CD4-positive, CD25-positive, alpha-beta regulatory T cell (primary cell): Measurements from ENCODE around the gene OLFML2A. TPM values are rescaled to one million over a fixed set of nuclear protein-coding genes. Genes with fewer than 3 reads are reported as not detected.

Experiments
- ATAC-seq, 2 donors: fragments of 150-1000 bp; cut with Tn5 transposase; one replicate each; pipeline ENCODE4 v1.10.0; 2021; ENCODE audit warnings: low read depth in 2 of 2, moderate number of reproducible peaks in 2 of 2, moderate library complexity in 1 of 2
- DNase-seq, 3 donors: peaks; one replicate each; pipeline versions ENCODE4 v3.0.0 to v3.0.0-alpha.2; 2012 to 2022; ENCODE audit warnings: mixed read lengths in 1 of 3
- H3K27ac ChIP-seq: one replicate; pipeline ENCODE4 v1.7.0; 2013; ENCODE audit warnings: mild to moderate bottlenecking, low read length; ENCODE audit not compliant: insufficient read depth, poor library complexity, severe bottlenecking
- H3K27me3 ChIP-seq: one replicate; pipeline ENCODE4 v1.7.0; 2013; ENCODE audit warnings: low read length; ENCODE audit not compliant: control insufficient read depth, insufficient read depth
- H3K36me3 ChIP-seq: one replicate; pipeline ENCODE4 v1.7.0; 2013; ENCODE audit warnings: mild to moderate bottlenecking, low read length, moderate library complexity; ENCODE audit not compliant: control insufficient read depth, insufficient read depth
- H3K4me1 ChIP-seq: 2 replicates; pipeline ENCODE4 v1.7.0; 2013; ENCODE audit warnings: mild to moderate bottlenecking, low read length; ENCODE audit not compliant: insufficient read depth, control insufficient read depth, poor library complexity, severe bottlenecking
- H3K4me3 ChIP-seq: one replicate; pipeline ENCODE4 v1.7.0; 2013; ENCODE audit warnings: low read depth, mild to moderate bottlenecking, low read length, moderate library complexity
- H3K9me3 ChIP-seq, 2 experiments: 1 replicate in 1 of 2; 2 replicates in 1 of 2; pipeline ENCODE4 v1.7.0; 2013; ENCODE audit warnings: low read length in 2 of 2, mild to moderate bottlenecking in 1 of 2, moderate library complexity in 1 of 2; ENCODE audit not compliant: control insufficient read depth in 2 of 2
- H3K27ac Mint-ChIP-seq, 3 donors: one replicate each; pipeline ENCODE4 v1.8.0; 2020 to 2022; ENCODE audit warnings: mild to moderate bottlenecking in 3 of 3, mixed read lengths in 3 of 3, moderate library complexity in 2 of 3
- H3K27me3 Mint-ChIP-seq: one replicate; pipeline ENCODE4 v1.8.0; 2022; ENCODE audit warnings: mild to moderate bottlenecking, mixed read lengths
- H3K36me3 Mint-ChIP-seq: one replicate; pipeline ENCODE4 v1.8.0; 2020; ENCODE audit warnings: mixed read lengths
- H3K4me1 Mint-ChIP-seq, 4 donors: one replicate each; pipeline ENCODE4 v1.8.0; 2020 to 2022; ENCODE audit warnings: mixed read lengths in 4 of 4, mild to moderate bottlenecking in 1 of 4
- H3K4me3 Mint-ChIP-seq, 4 donors: one replicate each; pipeline ENCODE4 v1.8.0; 2020 to 2022; ENCODE audit warnings: mild to moderate bottlenecking in 4 of 4, mixed read lengths in 4 of 4, moderate library complexity in 3 of 4
- H3K9me3 Mint-ChIP-seq, 7 donors: one replicate each; pipeline ENCODE4 v1.8.0; 2020 to 2022; ENCODE audit warnings: mixed read lengths in 7 of 7, mild to moderate bottlenecking in 3 of 7, moderate library complexity in 2 of 7
- polyA plus RNA-seq, 4 donors: library from polyadenylated mRNA; unstranded; fragments of 300-500 nt; fragmentation: Illumina TruSeq; gene quantifications; one replicate each; pipeline ENCODE4 v1.2.3, GENCODE V29; 2021
- total RNA-seq: library from RNA; stranded (reverse); gene quantifications from one replicate; pipeline ENCODE4 v1.2.3, GENCODE V29; 2022

OLFML2A gene
- total and polyA plus RNA-seq, 5 donors from 2014 or later = not detected

- H3K9me3 Mint-ChIP-seq = no peaks in the 10 kb centered on the region
- peaks cover 4% of the 10 kb centered on the region for H3K27me3 Mint-ChIP-seq
- H3K4me3 Mint-ChIP-seq = no peak overlapping the region
- no peaks in the 10 kb centered on the region for H3K4me1 ChIP-seq
- no peaks in the 10 kb centered on the region for H3K9me3 ChIP-seq
- H3K4me1 Mint-ChIP-seq = no peaks in the 10 kb centered on the region
- no peak overlapping the region for H3K27ac Mint-ChIP-seq
- no peak for ATAC-seq
- H3K27ac ChIP-seq = no peak overlapping the region
- no peaks in the 10 kb centered on the region for H3K36me3 Mint-ChIP-seq
- no peaks in the 10 kb centered on the region for H3K36me3 ChIP-seq
- DNase-seq = no peak
- peaks cover 5% of the 10 kb centered on the region for H3K27me3 ChIP-seq
- H3K4me3 ChIP-seq = no peak overlapping the region
Observed at GRCh38 chr9:124741149-124741548, 35.8 kb upstream of the OLFML2A start.

DNA sequence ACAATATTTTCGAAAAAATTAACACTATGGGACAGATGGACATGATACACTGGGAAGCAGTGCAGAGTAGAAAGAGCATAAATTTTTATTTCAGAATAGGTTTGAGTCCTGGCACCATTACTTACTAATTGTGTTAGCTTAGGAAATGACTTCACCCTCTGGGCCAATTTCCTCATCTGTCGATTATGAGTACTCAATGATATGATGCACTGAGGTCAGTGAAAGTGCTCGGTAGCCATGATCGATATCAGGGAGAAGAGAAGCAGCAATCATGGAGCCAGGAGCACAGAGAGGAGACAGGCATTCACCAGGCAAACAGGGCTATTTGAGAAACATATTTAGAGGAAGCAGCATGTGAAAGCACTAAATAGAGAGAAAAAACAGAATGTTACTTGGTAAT, 35.3 kb upstream of the OLFML2A start:
- Mint-ChIP-seq H3K9me3 (no peaks in the 10 kb centered on the region), H3K36me3 (no peaks in the 10 kb centered on the region), H3K27me3 (peaks cover 5% of the 10 kb centered on the region), H3K4me1 (no peaks in the 10 kb centered on the region), H3K4me3 (no peak overlapping the region), H3K27ac (no peak overlapping the region)
- no peaks in the 10 kb centered on the region for H3K4me1 ChIP-seq
- no peaks in the 10 kb centered on the region for H3K36me3 ChIP-seq
- ATAC-seq (no peak), DNase-seq (no peak)
- H3K27me3 ChIP-seq = peaks cover 5% of the 10 kb centered on the region
- H3K27ac ChIP-seq = no peak overlapping the region
- no peaks in the 10 kb centered on the region for H3K9me3 ChIP-seq
- H3K4me3 ChIP-seq = no peak overlapping the region

DNA sequence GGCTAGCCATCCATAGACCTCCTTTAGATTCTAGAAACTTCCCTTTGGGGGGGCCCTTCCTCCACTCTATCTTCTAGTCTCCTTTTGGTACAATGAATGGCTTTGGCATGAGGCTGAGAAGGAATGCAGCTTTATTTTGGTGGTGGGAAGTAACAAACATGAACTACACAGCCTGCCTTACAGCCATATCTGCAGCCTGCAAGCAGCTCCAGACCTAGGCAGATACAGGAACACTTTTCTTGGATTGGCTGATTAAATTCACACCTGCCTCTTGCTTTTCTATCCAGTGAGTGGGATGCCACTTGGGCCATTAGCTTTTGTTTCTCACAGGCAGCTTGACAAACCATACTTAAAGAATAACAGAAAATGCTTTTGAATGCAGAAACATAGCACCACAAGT, 34.0 kb upstream of the OLFML2A start:
- Histone ChIP-seq H3K9me3 (no peaks in the 10 kb centered on the region), H3K4me1 (no peaks in the 10 kb centered on the region), H3K27me3 (peaks cover 10% of the 10 kb centered on the region), H3K27ac (no peak overlapping the region), H3K36me3 (no peaks in the 10 kb centered on the region), H3K4me3 (no peak overlapping the region)
- no peaks in the 10 kb centered on the region for H3K36me3 Mint-ChIP-seq
- H3K9me3 Mint-ChIP-seq = no peaks in the 10 kb centered on the region
- H3K4me1 Mint-ChIP-seq = no peaks in the 10 kb centered on the region
- ATAC-seq (no peak), DNase-seq (no peak)
- peaks cover 12% of the 10 kb centered on the region for H3K27me3 Mint-ChIP-seq
- no peak overlapping the region for H3K27ac Mint-ChIP-seq
- H3K4me3 Mint-ChIP-seq = no peak overlapping the region

GRCh38 chr9:124743686-124744348, 33.1 kb upstream of the OLFML2A start:
- Mint-ChIP-seq H3K27me3 (peaks cover 14% of the 10 kb centered on the region), H3K9me3 (no peaks in the 10 kb centered on the region), H3K27ac (no peak overlapping the region), H3K36me3 (no peaks in the 10 kb centered on the region), H3K4me3 (no peak overlapping the region), H3K4me1 (no peaks in the 10 kb centered on the region)
- no peak overlapping the region for H3K27ac ChIP-seq
- peaks cover 10% of the 10 kb centered on the region for H3K27me3 ChIP-seq
- H3K9me3 ChIP-seq = no peaks in the 10 kb centered on the region
- no peak for ATAC-seq
- H3K4me1 ChIP-seq = no peaks in the 10 kb centered on the region
- DNase-seq = peak in 1 of 3 donors; percentile 10
- H3K4me3 ChIP-seq = no peak overlapping the region
- H3K36me3 ChIP-seq = no peaks in the 10 kb centered on the region

- H3K4me3 ChIP-seq = no peak overlapping the region
- ATAC-seq (no peak), DNase-seq (no peak)
- H3K27ac Mint-ChIP-seq = no peak overlapping the region
- peaks cover 0 to 3% (median 0%) of the 10 kb centered on the region in 7 donors for H3K9me3 Mint-ChIP-seq
- no peaks in the 10 kb centered on the region for H3K4me1 ChIP-seq
- no peaks in the 10 kb centered on the region for H3K4me1 Mint-ChIP-seq
- H3K4me3 Mint-ChIP-seq = no peak overlapping the region
- H3K36me3 ChIP-seq = no peaks in the 10 kb centered on the region
- H3K27me3 Mint-ChIP-seq = peaks cover 19% of the 10 kb centered on the region
- H3K9me3 ChIP-seq = no peaks in the 10 kb centered on the region
- peaks cover 6% of the 10 kb centered on the region for H3K27me3 ChIP-seq
- H3K36me3 Mint-ChIP-seq = no peaks in the 10 kb centered on the region
- H3K27ac ChIP-seq = no peak overlapping the region
Observed at GRCh38 chr9:124747065-124747464, 29.9 kb upstream of the OLFML2A start.

GRCh38 chr9:124749284-124749683, 27.6 kb upstream of the OLFML2A start:
- H3K27me3 Mint-ChIP-seq = peaks cover 33% of the 10 kb centered on the region
- H3K4me3 Mint-ChIP-seq = no peak overlapping the region
- no peaks in the 10 kb centered on the region for H3K36me3 ChIP-seq
- peaks cover 0 to under 1% (median 0%) of the 10 kb centered on the region in 4 donors for H3K4me1 Mint-ChIP-seq
- H3K27me3 ChIP-seq = peaks cover 11% of the 10 kb centered on the region
- no peaks in the 10 kb centered on the region for H3K4me1 ChIP-seq
- ATAC-seq (no peak), DNase-seq (no peak)
- no peaks in the 10 kb centered on the region for H3K36me3 Mint-ChIP-seq
- no peaks in the 10 kb centered on the region for H3K9me3 ChIP-seq
- no peak overlapping the region for H3K27ac ChIP-seq
- H3K4me3 ChIP-seq = no peak overlapping the region
- H3K27ac Mint-ChIP-seq = no peak overlapping the region
- peaks cover 0 to 3% (median 0%) of the 10 kb centered on the region in 7 donors for H3K9me3 Mint-ChIP-seq

DNA sequence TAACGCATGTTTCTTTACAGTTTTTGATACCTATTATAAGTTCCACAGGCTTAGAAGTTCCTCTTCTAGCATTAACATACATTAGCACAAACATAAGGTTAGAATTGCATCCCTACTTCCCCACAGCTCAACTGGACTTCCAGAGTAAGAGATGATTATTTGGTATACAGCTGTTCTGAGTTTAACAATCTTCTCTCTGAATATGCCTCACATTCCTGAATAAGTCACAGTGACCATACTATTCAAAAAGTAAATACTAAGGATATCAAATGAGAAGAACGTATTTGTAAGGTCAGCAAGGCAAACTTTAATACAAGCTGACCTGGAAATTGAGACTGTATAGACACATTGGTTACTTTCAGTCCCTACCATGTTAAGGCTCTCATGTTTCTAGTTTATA, 27.2 kb upstream of the OLFML2A start:
- H3K4me1 Mint-ChIP-seq = peaks cover 0 to 2% (median 0%) of the 10 kb centered on the region in 4 donors
- no peak for ATAC-seq
- no peaks in the 10 kb centered on the region for H3K36me3 ChIP-seq
- H3K36me3 Mint-ChIP-seq = no peaks in the 10 kb centered on the region
- no peaks in the 10 kb centered on the region for H3K9me3 ChIP-seq
- DNase-seq = no peak
- H3K27ac Mint-ChIP-seq = no peak overlapping the region
- peaks cover 16% of the 10 kb centered on the region for H3K27me3 ChIP-seq
- H3K27me3 Mint-ChIP-seq = peaks cover 38% of the 10 kb centered on the region
- no peak overlapping the region for H3K4me3 Mint-ChIP-seq
- H3K9me3 Mint-ChIP-seq = peaks cover 0 to 3% (median 0%) of the 10 kb centered on the region in 7 donors
- H3K4me1 ChIP-seq = no peaks in the 10 kb centered on the region
- no peak overlapping the region for H3K27ac ChIP-seq
- H3K4me3 ChIP-seq = no peak overlapping the region

GRCh38 chr9:124752967-124753366, 24.0 kb upstream of the OLFML2A start:
- no peaks in the 10 kb centered on the region for H3K4me1 ChIP-seq
- Mint-ChIP-seq H3K27ac (no peak overlapping the region), H3K36me3 (no peaks in the 10 kb centered on the region), H3K9me3 (peaks cover 0 to 3% (median 0%) of the 10 kb centered on the region in 7 donors), H3K4me3 (no peak overlapping the region), H3K27me3 (peaks cover 60% of the 10 kb centered on the region), H3K4me1 (peaks cover 0 to 2% (median 0%) of the 10 kb centered on the region in 4 donors)
- no peaks in the 10 kb centered on the region for H3K9me3 ChIP-seq
- H3K27me3 ChIP-seq = peaks cover 34% of the 10 kb centered on the region
- no peak for ATAC-seq
- H3K36me3 ChIP-seq = no peaks in the 10 kb centered on the region
- H3K4me3 ChIP-seq = no peak overlapping the region
- H3K27ac ChIP-seq = no peak overlapping the region
- no peak for DNase-seq
